ENCODE data around the gene GNAS.

DNA sequence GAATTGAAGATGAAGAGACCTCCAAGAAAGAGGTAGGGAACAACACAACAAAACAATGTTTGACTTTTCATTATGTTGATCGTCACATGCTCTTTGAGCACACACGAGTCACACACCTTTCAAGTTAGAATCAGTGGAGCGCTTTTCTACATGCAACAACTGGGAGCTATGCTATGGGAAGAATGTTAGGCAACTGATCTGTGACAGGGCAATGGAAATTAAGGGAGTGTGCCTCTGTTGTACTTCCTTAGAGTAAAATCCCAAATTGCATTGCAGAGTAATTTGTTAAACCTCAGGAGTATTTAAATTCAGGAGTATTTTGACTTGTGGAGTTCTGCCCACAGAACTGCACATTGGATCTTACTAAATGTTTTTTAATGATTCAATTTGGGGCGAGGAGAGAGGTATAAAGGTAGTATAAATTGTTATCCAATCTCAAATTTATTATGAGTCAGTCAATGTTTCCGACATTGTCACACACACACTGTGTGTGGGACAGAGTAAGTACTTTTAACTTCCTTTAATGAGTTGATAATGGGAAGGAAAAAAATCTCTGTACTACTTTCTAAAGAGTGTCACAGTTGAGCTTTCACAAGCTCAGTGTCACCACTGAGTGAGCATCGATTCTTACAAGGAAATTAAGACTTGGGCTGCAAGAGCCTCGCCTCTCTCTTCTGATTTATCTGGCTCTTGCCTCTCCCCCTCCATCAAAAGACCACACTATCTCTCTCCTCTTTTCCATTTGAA, 10.7 kb downstream of the GNAS start:
- TF ChIP-seq, protein P1, sequence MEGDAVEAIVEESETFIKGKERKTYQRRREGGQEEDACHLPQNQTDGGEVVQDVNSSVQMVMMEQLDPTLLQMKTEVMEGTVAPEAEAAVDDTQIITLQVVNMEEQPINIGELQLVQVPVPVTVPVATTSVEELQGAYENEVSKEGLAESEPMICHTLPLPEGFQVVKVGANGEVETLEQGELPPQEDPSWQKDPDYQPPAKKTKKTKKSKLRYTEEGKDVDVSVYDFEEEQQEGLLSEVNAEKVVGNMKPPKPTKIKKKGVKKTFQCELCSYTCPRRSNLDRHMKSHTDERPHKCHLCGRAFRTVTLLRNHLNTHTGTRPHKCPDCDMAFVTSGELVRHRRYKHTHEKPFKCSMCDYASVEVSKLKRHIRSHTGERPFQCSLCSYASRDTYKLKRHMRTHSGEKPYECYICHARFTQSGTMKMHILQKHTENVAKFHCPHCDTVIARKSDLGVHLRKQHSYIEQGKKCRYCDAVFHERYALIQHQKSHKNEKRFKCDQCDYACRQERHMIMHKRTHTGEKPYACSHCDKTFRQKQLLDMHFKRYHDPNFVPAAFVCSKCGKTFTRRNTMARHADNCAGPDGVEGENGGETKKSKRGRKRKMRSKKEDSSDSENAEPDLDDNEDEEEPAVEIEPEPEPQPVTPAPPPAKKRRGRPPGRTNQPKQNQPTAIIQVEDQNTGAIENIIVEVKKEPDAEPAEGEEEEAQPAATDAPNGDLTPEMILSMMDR (IDR thresholded peaks at IDR 0.05; ENCODE audit: low read depth, low read length): no peak
- no peak for TF ChIP-seq EZH2phosphoT487 (IDR thresholded peaks at IDR 0.05; ENCODE audit: low read depth)
